GM12864 (cell line): ENCODE data around the gene ERC2.
"Not testable (repeated sequence)": the region's sequence is repeated elsewhere in the genome, so short reads cannot be mapped to it uniquely, and the experiment has no call there.

Experiments used
- DNase-seq: peaks from one replicate; pipeline ENCODE4 v3.0.0-alpha.2; 2011; ENCODE audit warnings: low read depth
- H3K4me3 ChIP-seq: 2 replicates; pipeline ENCODE4 v1.5.1; 2011; ENCODE audit warnings: mild to moderate bottlenecking, low read depth, low read length, control low read depth
- TF ChIP-seq, protein P1 (sequence below): IDR thresholded peaks from 2 replicates; pipeline ENCODE4 v1.5.1; 2011; ENCODE audit warnings: low read depth, mild to moderate bottlenecking, moderate library complexity, low read length, control low read depth, inconsistent platforms; ENCODE audit errors: missing control alignments

Gene ERC2

GRCh38 chr3:56019490-56020146, 448.6 kb downstream of the ERC2 start:
- H3K4me3 ChIP-seq: no peak overlapping the region
- DNase-seq: no peak
- TF ChIP-seq, protein P1, sequence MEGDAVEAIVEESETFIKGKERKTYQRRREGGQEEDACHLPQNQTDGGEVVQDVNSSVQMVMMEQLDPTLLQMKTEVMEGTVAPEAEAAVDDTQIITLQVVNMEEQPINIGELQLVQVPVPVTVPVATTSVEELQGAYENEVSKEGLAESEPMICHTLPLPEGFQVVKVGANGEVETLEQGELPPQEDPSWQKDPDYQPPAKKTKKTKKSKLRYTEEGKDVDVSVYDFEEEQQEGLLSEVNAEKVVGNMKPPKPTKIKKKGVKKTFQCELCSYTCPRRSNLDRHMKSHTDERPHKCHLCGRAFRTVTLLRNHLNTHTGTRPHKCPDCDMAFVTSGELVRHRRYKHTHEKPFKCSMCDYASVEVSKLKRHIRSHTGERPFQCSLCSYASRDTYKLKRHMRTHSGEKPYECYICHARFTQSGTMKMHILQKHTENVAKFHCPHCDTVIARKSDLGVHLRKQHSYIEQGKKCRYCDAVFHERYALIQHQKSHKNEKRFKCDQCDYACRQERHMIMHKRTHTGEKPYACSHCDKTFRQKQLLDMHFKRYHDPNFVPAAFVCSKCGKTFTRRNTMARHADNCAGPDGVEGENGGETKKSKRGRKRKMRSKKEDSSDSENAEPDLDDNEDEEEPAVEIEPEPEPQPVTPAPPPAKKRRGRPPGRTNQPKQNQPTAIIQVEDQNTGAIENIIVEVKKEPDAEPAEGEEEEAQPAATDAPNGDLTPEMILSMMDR: no peak

DNA sequence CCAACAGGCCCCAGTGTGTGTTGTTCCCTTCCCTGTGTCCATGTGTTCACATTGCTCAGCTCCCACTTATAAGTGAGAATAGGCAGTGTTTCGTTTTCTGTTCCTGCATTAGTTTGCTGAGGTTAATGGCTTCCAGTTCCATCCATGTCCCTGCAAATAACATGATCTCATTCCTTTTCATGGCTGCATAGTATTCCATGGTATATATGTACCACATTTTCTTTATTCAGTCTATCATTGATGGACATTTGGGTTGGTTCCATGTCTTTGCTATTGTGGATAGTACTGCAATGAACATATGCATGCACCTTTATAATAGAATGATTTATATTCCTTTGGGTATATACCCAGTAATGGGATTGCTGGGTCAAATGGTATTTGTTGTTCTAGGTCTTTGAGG, 452.9 kb downstream of the ERC2 start:
- not testable (repeated sequence) for H3K4me3 ChIP-seq, DNase-seq

DNA sequence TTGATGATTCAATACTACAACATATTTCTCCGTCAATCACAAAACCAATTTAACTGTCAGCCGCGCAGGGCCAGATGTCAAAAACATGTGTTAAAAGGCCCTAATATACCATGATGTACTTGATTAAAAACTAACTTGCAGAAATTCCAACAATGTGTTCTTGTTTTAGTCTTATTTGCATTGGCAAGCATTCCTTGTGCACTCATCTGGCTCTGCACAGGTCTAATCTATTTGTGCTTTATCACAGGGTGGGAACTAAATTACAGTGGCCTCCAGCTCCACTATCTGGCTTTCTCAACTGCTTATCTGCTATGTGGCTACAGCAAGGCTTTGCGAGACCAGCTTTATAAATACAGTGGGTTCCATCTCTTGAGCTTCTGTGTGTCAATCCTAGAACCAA, 455.5 kb downstream of the ERC2 start:
- no peak overlapping the region for H3K4me3 ChIP-seq
- no peak for DNase-seq
- TF ChIP-seq, protein P1: no peak

- no peak overlapping the region for H3K4me3 ChIP-seq
- TF ChIP-seq, protein P1: no peak
- DNase-seq: no peak
These were observed 463.0 kb downstream of the ERC2 start for GRCh38 chr3:56005196-56005805.

- DNase-seq: no peak
- TF ChIP-seq, protein P1: no peak
- H3K4me3 ChIP-seq: no peak overlapping the region
These were observed 465.1 kb downstream of the ERC2 start for GRCh38 chr3:56003129-56003528.

DNA sequence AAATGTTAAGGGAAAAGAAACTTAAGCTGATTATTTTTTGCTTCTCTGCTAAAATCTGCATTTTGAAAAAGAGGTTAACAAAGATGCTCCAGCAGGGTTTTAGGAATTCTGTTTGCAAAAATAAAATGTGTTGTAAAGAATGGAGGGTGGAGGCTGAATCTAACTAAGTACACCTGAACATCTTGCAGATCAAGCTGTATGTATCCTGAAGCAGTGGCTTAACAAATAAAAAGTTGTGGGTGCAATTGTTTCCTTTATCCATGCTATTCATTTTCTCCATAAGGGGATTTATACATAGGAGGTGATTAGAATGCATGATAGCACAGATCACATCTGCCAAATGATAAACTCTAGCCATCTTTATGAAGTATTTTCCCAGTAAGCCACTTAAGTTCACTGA, 466.3 kb downstream of the ERC2 start:
- no peak overlapping the region for H3K4me3 ChIP-seq
- no peak for DNase-seq
- TF ChIP-seq, protein P1: no peak

- H3K4me3 ChIP-seq: no peak overlapping the region
- TF ChIP-seq, protein P1: no peak
- no peak for DNase-seq
These were observed 466.7 kb downstream of the ERC2 start for GRCh38 chr3:56001537-56001936.
